K562 (cell line): Measurements from ENCODE around the gene TCP10L. TPM values are rescaled to one million over a fixed set of nuclear protein-coding genes. Genes with fewer than 3 reads are reported as not detected.
A peak's percentile ranks its signal among the peaks of the same experiment; 100 is the strongest.

ENCODE experiments used
- ATAC-seq: fragments of 200-7000 bp; cut with Tn5 transposase; 3 replicates; pipeline ENCODE4 v1.9.1; 2020; ENCODE audit warnings: moderate library complexity
- BruUV-seq: library from RNA; stranded (reverse); fragments of 400-500 nt; replicated peaks from 2 replicates; lab custom pipeline; 2021; lab: Mats Ljungman, UMichigan
- CTCF ChIA-PET: fragments of 300-600 bp; formaldehyde crosslinking; extraction: SDS; loops from one replicate; lab custom pipeline; 2021; ENCODE audit warnings: low intra/inter-chr PET ratio; lab: Yijun Ruan, JAX
- POLR2A ChIA-PET: fragments of 300-600, 350-650 bp; sonication (Branson Sonifier 250); formaldehyde crosslinking; extraction: SDS; loops from one replicate; lab custom pipeline; 2021; ENCODE audit warnings: antibody characterized with exemption, inconsistent platforms; lab: Yijun Ruan, JAX
- DNase-seq, 4 experiments: peaks; one replicate each; pipeline versions ENCODE4 v3.0.0 to v3.0.0-alpha.2; 2011 to 2018; ENCODE audit warnings: low spot score in 3 of 4, mixed read lengths in 3 of 4; ENCODE audit errors: extremely low read depth in 1 of 4
- FAIRE-seq: peaks from 2 replicates; lab custom pipeline; 2011; peaks lifted over from hg19 to GRCh38; lab: Jason Lieb, UNC
- H2AFZ ChIP-seq: 2 replicates; pipeline ENCODE4 v1.6.0; 2011; ENCODE audit warnings: low read depth, low read length, control low read depth, inconsistent platforms
- H3K27ac ChIP-seq: fragments of 200-600 bp; 3 replicates; pipeline ENCODE4 v1.8.0; 2011; ENCODE audit warnings: low read depth, mild to moderate bottlenecking, control low read depth, inconsistent platforms, low read length, moderate library complexity, mixed read lengths; ENCODE audit errors: extremely low read depth
- H3K27me3 ChIP-seq, 2 experiments: fragments of 300-600 bp in 1 of 2; 2 replicates in 1 of 2; 3 replicates in 1 of 2; pipeline versions ENCODE4 v1.6.0 to v1.8.0; 2011; ENCODE audit warnings: inconsistent platforms in 2 of 2, low read length in 2 of 2, mild to moderate bottlenecking in 1 of 2, mixed read lengths in 1 of 2, moderate library complexity in 1 of 2; ENCODE audit not compliant: control insufficient read depth in 2 of 2, insufficient read depth in 2 of 2
- H3K36me3 ChIP-seq: fragments of 300-600 bp; 3 replicates; pipeline ENCODE4 v1.8.0; 2011; ENCODE audit warnings: mild to moderate bottlenecking, low read length, inconsistent platforms; ENCODE audit not compliant: control insufficient read depth, insufficient read depth
- H3K4me1 ChIP-seq, 2 experiments: fragments of 200-600 bp in 1 of 2; replicated peaks in 1 of 2; 2 replicates in 1 of 2; 3 replicates in 1 of 2; pipeline versions ENCODE4 v1.5.1 to v1.8.0; 2011; ENCODE audit warnings: inconsistent platforms in 2 of 2, low read length in 2 of 2, mild to moderate bottlenecking in 1 of 2, mixed read lengths in 1 of 2, moderate library complexity in 1 of 2; ENCODE audit not compliant: control insufficient read depth in 2 of 2, insufficient read depth in 2 of 2
- H3K4me2 ChIP-seq: 2 replicates; pipeline ENCODE4 v1.6.1; 2011; ENCODE audit warnings: low read length, control low read depth, inconsistent platforms, mixed read lengths; ENCODE audit not compliant: insufficient read depth
- H3K4me3 ChIP-seq: fragments of 200-600 bp; sonication (generic), shearing (Covaris generic); 2 replicates; pipeline ENCODE4 v1.5.1; 2016; ENCODE audit warnings: control low read depth, inconsistent platforms
- H3K79me2 ChIP-seq: fragments of 200-600 bp; 3 replicates; pipeline ENCODE4 v1.8.0; 2011; ENCODE audit warnings: low read length, inconsistent platforms; ENCODE audit not compliant: control insufficient read depth, insufficient read depth
- H3K9ac ChIP-seq, 2 experiments: 2 replicates each; pipeline versions ENCODE4 v1.6.0 to v1.6.1; 2011; ENCODE audit warnings: low read depth in 2 of 2, low read length in 2 of 2, control low read depth in 1 of 2, inconsistent platforms in 1 of 2, mild to moderate bottlenecking in 1 of 2, mixed read lengths in 1 of 2; ENCODE audit not compliant: insufficient read depth in 1 of 2
- H3K9me1 ChIP-seq: one replicate; pipeline ENCODE4 v1.6.0; 2011; ENCODE audit warnings: inconsistent platforms, mild to moderate bottlenecking, low read length, moderate library complexity; ENCODE audit not compliant: control insufficient read depth, insufficient read depth
- H3K9me3 ChIP-seq: replicated peaks from 2 replicates; pipeline ENCODE4 v1.5.1; 2011; ENCODE audit warnings: low read depth, low read length, inconsistent platforms; ENCODE audit not compliant: control insufficient read depth, insufficient read depth
- H4K20me1 ChIP-seq: replicated peaks from 2 replicates; pipeline ENCODE4 v1.6.1; 2011; ENCODE audit warnings: low read length, inconsistent platforms, mixed read lengths; ENCODE audit not compliant: control insufficient read depth, insufficient read depth
- ATF3 ChIP-seq, 2 experiments: fragments of 450-650 bp in 1 of 2; sonication (generic) in 1 of 2; formaldehyde crosslinking in 1 of 2; IDR thresholded peaks in 1 of 2; conservative IDR thresholded peaks in 1 of 2; 2 replicates each; pipeline versions ENCODE4 v1.6.1 to v1.8.1; 2016 to 2023; ENCODE audit warnings: mild to moderate bottlenecking in 2 of 2, moderate library complexity in 2 of 2, inconsistent platforms in 1 of 2, missing genetic modification reagents in 1 of 2
- BACH1 ChIP-seq: fragments of 200-800 bp; sonication (Bioruptor generic); IDR thresholded peaks from 2 replicates; pipeline ENCODE4 v1.6.1; 2016; ENCODE audit warnings: missing genetic modification characterization, missing compliant biosample characterization
- EHMT2 ChIP-seq: fragments of 450-650 bp; IDR thresholded peaks from 2 replicates; pipeline ENCODE4 v1.6.1; 2018; ENCODE audit warnings: antibody characterized with exemption
- FOXP1 ChIP-seq: sonication (generic); formaldehyde crosslinking; IDR thresholded peaks from 2 replicates; pipeline ENCODE4 v1.8.0; 2022; ENCODE audit warnings: mild to moderate bottlenecking, missing genetic modification reagents
- MAFF ChIP-seq: IDR thresholded peaks from 2 replicates; pipeline ENCODE4 v1.6.1; 2012; ENCODE audit warnings: low read length, improper control_type of control experiment
- SIN3B ChIP-seq: fragments of 450-650 bp; IDR thresholded peaks from 2 replicates; pipeline ENCODE4 v1.6.1; 2017; ENCODE audit warnings: low read depth, mild to moderate bottlenecking, moderate library complexity
- SP1 ChIP-seq: sonication (generic); formaldehyde crosslinking; IDR thresholded peaks from 2 replicates; pipeline ENCODE4 v1.8.1; 2022; ENCODE audit warnings: mild to moderate bottlenecking, missing genetic modification reagents
- SRSF9 ChIP-seq: fragments of 200-400 bp; formaldehyde crosslinking; IDR thresholded peaks from 2 replicates; pipeline ENCODE4 v1.6.1; 2017; ENCODE audit warnings: low read depth, low read length, borderline replicate concordance
- TAF1 ChIP-seq: IDR thresholded peaks from 2 replicates; pipeline ENCODE4 v1.6.1; 2011; ENCODE audit warnings: mild to moderate bottlenecking, low read length, moderate library complexity; ENCODE audit not compliant: insufficient read depth, control insufficient read depth, severe bottlenecking; ENCODE audit errors: extremely low read depth
- TSHZ1 ChIP-seq: fragments of 250-450 bp; sonication (Bioruptor Pico); IDR thresholded peaks from 2 replicates; pipeline ENCODE4 v1.4.0; 2020; ENCODE audit warnings: mild to moderate bottlenecking, moderate library complexity
- ZNF24 ChIP-seq: fragments of 450-650 bp; IDR thresholded peaks from 2 replicates; pipeline ENCODE4 v1.6.1; 2016
- ZNF316 ChIP-seq: fragments of 450-650 bp; IDR thresholded peaks from 2 replicates; pipeline ENCODE4 v1.6.1; 2016
- ZNF609 ChIP-seq: sonication (generic); formaldehyde crosslinking; IDR thresholded peaks from 2 replicates; pipeline ENCODE4 v1.8.1; 2023; ENCODE audit warnings: missing genetic modification reagents, mild to moderate bottlenecking, borderline replicate concordance
- WGBS: fragments of 100-300 bp; shearing (Covaris generic); methylation state at CpG from one replicate; pipeline ENCODE4 v1.1.6; 2016; ENCODE audit warnings: low coverage, mixed read lengths; ENCODE audit not compliant: insufficient coverage; ENCODE audit errors: missing lambda C conversion rate; 5-methylcytosine and 5-hydroxymethylcytosine counted together
- in situ Hi-C: fragments of 300-500 bp; cut with MboI; formaldehyde crosslinking; loops from 4 replicates; pipeline ENCODE4 v1.15.0; 2018; ENCODE audit warnings: inconsistent platforms, mixed read lengths
- intact Hi-C: fragments of 100-400 bp; cut with micrococcal nuclease; formaldehyde crosslinking; loops from 2 replicates; pipeline ENCODE4 v1.14.2; 2022
- polyA plus RNA-seq, 8 experiments: library from polyadenylated mRNA; depleted of rRNA in 4 of 8; stranded (reverse) in 5 of 8; unstranded in 3 of 8; fragments of >200 nt; fragmentation: Nextera tagmentation in 2 of 8; fragmentation: Illumina TruSeq in 1 of 8; extraction: Ambion mirVana in 2 of 8; extraction: Trizol in 1 of 8; gene quantifications; 2 replicates each; pipeline versions ENCODE4 v1.2.1 to v1.2.3, GENCODE V29; 2011 to 2014; ENCODE audit warnings: inconsistent platforms in 1 of 8, missing spikeins in 1 of 8
- total RNA-seq, 7 experiments: library from RNA; depleted of rRNA in 6 of 7; stranded (reverse); fragments of >200 nt in 6 of 7; fragmentation: Illumina TruSeq in 2 of 7; extraction: Trizol in 2 of 7; gene quantifications; 2 replicates each; pipeline versions ENCODE4 v1.2.1 to v1.2.3, GENCODE V29; 2011 to 2021; ENCODE audit warnings: low replicate concordance in 1 of 7

The TCP10L gene
- total and polyA plus RNA-seq, 9 of the 15 experiments (the other 6 are each of a cell fraction or from before 2014, with no cell fraction given), result 0.34 to 0.91 (median 0.56) TPM; not detected in 2

GRCh38 chr21:32585970-32586369, 647 bp upstream of the TCP10L start:
- no peak overlapping the region for H3K27ac ChIP-seq
- POLR2A ChIA-PET, result no interaction called here
- no peaks in the 10 kb centered on the region; the same call in 2 of the 3 replicates for H3K36me3 ChIP-seq
- H3K79me2 ChIP-seq, result no peaks in the 10 kb centered on the region
- WGBS, result 49% methylated on average over 9 of the region's 9 CpGs
- H3K4me2 ChIP-seq, result no peak overlapping the region
- H3K9me1 ChIP-seq, result no peaks in the 10 kb centered on the region
- ATAC-seq (no peak), DNase-seq (no peak), FAIRE-seq (no peak)
- CTCF ChIA-PET, result no interaction called here
- H3K9me3 ChIP-seq, result no peaks in the 10 kb centered on the region
- peaks cover 13 to 19% of the 10 kb centered on the region in 2 experiments; a peak in 4 of 5 replicates for H3K4me1 ChIP-seq
- peak overlapping the region; percentile 73; the same call in 1 of the 2 replicates for H2AFZ ChIP-seq
- H3K9ac ChIP-seq, result no peak overlapping the region
- no peak overlapping the region for H3K4me3 ChIP-seq
- H3K27me3 ChIP-seq, result peaks cover 20 to 28% of the 10 kb centered on the region in 2 experiments
- intact Hi-C loops (loop anchor here (10.0 kb wide), 1 partner anchor 291 kb away; the partner anchor contains the start of gene MRAP), in situ Hi-C loops (no loop called here)
- no peaks in the 10 kb centered on the region for H4K20me1 ChIP-seq
- no TSS peak for BruUV-seq
- TF ChIP-seq ZNF24, result 0 out of 2 replicates have a peak, but pooled peaks have one; percentile 70
- no peak for TF ChIP-seq ZNF609 (CRISPR knock-in tag)
- TF ChIP-seq MAFF, result peak; percentile 25; the same call in 1 of the 2 replicates
- no peak for TF ChIP-seq FOXP1
- no peak for TF ChIP-seq SP1 (CRISPR knock-in tag)
- TF ChIP-seq SIN3B, result no peak
- TF ChIP-seq EHMT2, result peak; percentile 26; the same call in 1 of the 2 replicates
- TF ChIP-seq TAF1, result no peak
- 0 out of 2 replicates have a peak, but pooled peaks have one; percentile 13 for TF ChIP-seq ATF3 (IDR thresholded peaks at IDR 0.05)
- no peak for TF ChIP-seq ATF3 (CRISPR knock-in tag; conservative IDR thresholded peaks at IDR 0.05)
- TF ChIP-seq SRSF9, result no peak
- peak; percentile 75 for TF ChIP-seq ZNF316
- TF ChIP-seq BACH1 (tag), result no peak
- TF ChIP-seq TSHZ1 (CRISPR knock-in tag), result no peak
